ENCODE measurements around the gene MAP3K1. TPM values are rescaled to one million over a fixed set of nuclear protein-coding genes. Genes with fewer than 3 reads are reported as not detected.

The MAP3K1 gene
- total and polyA plus RNA-seq, 5 donors: 2.7 to 9.0 (median 7.9) TPM

GRCh38 chr5:56861893-56862485, 46.6 kb downstream of the MAP3K1 start:
- no peak for DNase-seq
- H3K4me3 ChIP-seq (ENCODE audit: low read length): no peak overlapping the region
- no peaks in the 10 kb centered on the region for H3K27me3 ChIP-seq (ENCODE audit: control insufficient read depth, insufficient read depth)
- 88% methylated on average over 4 of the region's 4 CpGs for WGBS
- H3K4me1 ChIP-seq (ENCODE audit: control insufficient read depth, insufficient read depth, low read length): no peaks in the 10 kb centered on the region
- ATAC-seq: no peak
- intact Hi-C loops (cut with DNase I): no loop called here
- no peak overlapping the region for H3K27ac ChIP-seq (ENCODE audit: low read length)
- H3K9me3 ChIP-seq (ENCODE audit: control insufficient read depth, low read length): no peaks in the 10 kb centered on the region

GRCh38 chr5:56862909-56863308, 47.6 kb downstream of the MAP3K1 start:
- no peak for DNase-seq
- intact Hi-C loops (cut with DNase I): no loop called here
- ATAC-seq: no peak
- Histone ChIP-seq H3K4me1 (ENCODE audit: control insufficient read depth, insufficient read depth, low read length) (no peaks in the 10 kb centered on the region), H3K9me3 (ENCODE audit: control insufficient read depth, low read length) (no peaks in the 10 kb centered on the region), H3K27me3 (ENCODE audit: control insufficient read depth, insufficient read depth) (no peaks in the 10 kb centered on the region), H3K4me3 (ENCODE audit: low read length) (no peak overlapping the region), H3K27ac (ENCODE audit: low read length) (no peak overlapping the region)
- 96% methylated on average over 3 of the region's 3 CpGs for WGBS

GRCh38 chr5:56871777-56872176, 56.4 kb downstream of the MAP3K1 start:
- H3K27me3 ChIP-seq (ENCODE audit: control insufficient read depth, insufficient read depth): no peaks in the 10 kb centered on the region
- WGBS: 84% methylated on average over 2 of the region's 2 CpGs
- H3K4me3 ChIP-seq (ENCODE audit: low read length): no peak overlapping the region
- intact Hi-C loops (cut with DNase I): no loop called here
- ATAC-seq: no peak
- no peak overlapping the region for H3K27ac ChIP-seq (ENCODE audit: low read length)
- H3K4me1 ChIP-seq (ENCODE audit: control insufficient read depth, insufficient read depth, low read length): no peaks in the 10 kb centered on the region
- H3K9me3 ChIP-seq (ENCODE audit: control insufficient read depth, low read length): no peaks in the 10 kb centered on the region
- no peak for DNase-seq

GRCh38 chr5:56873056-56873455, 57.7 kb downstream of the MAP3K1 start:
- WGBS: 57% methylated on average over 3 of the region's 3 CpGs
- no peaks in the 10 kb centered on the region for H3K4me1 ChIP-seq (ENCODE audit: control insufficient read depth, insufficient read depth, low read length)
- no peaks in the 10 kb centered on the region for H3K27me3 ChIP-seq (ENCODE audit: control insufficient read depth, insufficient read depth)
- intact Hi-C loops (cut with DNase I): no loop called here
- no peak overlapping the region for H3K27ac ChIP-seq (ENCODE audit: low read length)
- H3K4me3 ChIP-seq (ENCODE audit: low read length): no peak overlapping the region
- no peaks in the 10 kb centered on the region for H3K9me3 ChIP-seq (ENCODE audit: control insufficient read depth, low read length)
- DNase-seq: no peak
- ATAC-seq: no peak

- H3K9me3 ChIP-seq (ENCODE audit: control insufficient read depth, low read length): no peaks in the 10 kb centered on the region
- ATAC-seq (no peak), DNase-seq (no peak)
- H3K4me3 ChIP-seq (ENCODE audit: low read length): no peak overlapping the region
- H3K4me1 ChIP-seq (ENCODE audit: control insufficient read depth, insufficient read depth, low read length): no peaks in the 10 kb centered on the region
- intact Hi-C loops (cut with DNase I): no loop called here
- no peak overlapping the region for H3K27ac ChIP-seq (ENCODE audit: low read length)
- H3K27me3 ChIP-seq (ENCODE audit: control insufficient read depth, insufficient read depth): no peaks in the 10 kb centered on the region
- 85% methylated on average over 3 of the region's 3 CpGs for WGBS
Measured at GRCh38 chr5:56876327-56876726, 61.0 kb downstream of the MAP3K1 start.

- DNase-seq (no peak), ATAC-seq (no peak)
- Histone ChIP-seq H3K9me3 (ENCODE audit: control insufficient read depth, low read length) (no peaks in the 10 kb centered on the region), H3K4me1 (ENCODE audit: control insufficient read depth, insufficient read depth, low read length) (no peaks in the 10 kb centered on the region), H3K4me3 (ENCODE audit: low read length) (no peak overlapping the region), H3K27ac (ENCODE audit: low read length) (no peak overlapping the region), H3K27me3 (ENCODE audit: control insufficient read depth, insufficient read depth) (no peaks in the 10 kb centered on the region)
- 95% methylated on average over 5 of the region's 5 CpGs for WGBS
- intact Hi-C loops (cut with DNase I): no loop called here
Measured at GRCh38 chr5:56881571-56881970, 66.2 kb downstream of the MAP3K1 start.

GRCh38 chr5:56893251-56893951, 78.1 kb downstream of the MAP3K1 start:
- 94% methylated on average over 5 of the region's 5 CpGs for WGBS
- H3K27me3 ChIP-seq (ENCODE audit: control insufficient read depth, insufficient read depth): no peaks in the 10 kb centered on the region
- DNase-seq: no peak

GRCh38 chr5:56896763-56897162, 81.4 kb downstream of the MAP3K1 start:
- DNase-seq: no peak
- no peak for ATAC-seq
- H3K4me3 ChIP-seq (ENCODE audit: low read length): no peak overlapping the region
- intact Hi-C loops (cut with DNase I): no loop called here
- no peaks in the 10 kb centered on the region for H3K4me1 ChIP-seq (ENCODE audit: control insufficient read depth, insufficient read depth, low read length)
- H3K9me3 ChIP-seq (ENCODE audit: control insufficient read depth, low read length): no peaks in the 10 kb centered on the region
- no peaks in the 10 kb centered on the region for H3K27me3 ChIP-seq (ENCODE audit: control insufficient read depth, insufficient read depth)
- H3K27ac ChIP-seq (ENCODE audit: low read length): no peak overlapping the region
- 96% methylated on average over 4 of the region's 4 CpGs for WGBS

More at GRCh38 chr5:56893251-56893951, 78.1 kb downstream of the MAP3K1 start:
- Histone ChIP-seq H3K4me3 (ENCODE audit: low read length) (no peak overlapping the region), H3K27ac (ENCODE audit: low read length) (no peak overlapping the region), H3K9me3 (ENCODE audit: control insufficient read depth, low read length) (no peaks in the 10 kb centered on the region), H3K4me1 (ENCODE audit: control insufficient read depth, insufficient read depth, low read length) (no peaks in the 10 kb centered on the region)
- intact Hi-C loops (cut with DNase I): no loop called here
- ATAC-seq: no peak

GRCh38 chr5:56898213-56898612, 82.9 kb downstream of the MAP3K1 start:
- 77% methylated on average over 4 of the region's 4 CpGs for WGBS
- ATAC-seq (no peak), DNase-seq (no peak)
- intact Hi-C loops (cut with DNase I): no loop called here
- no peaks in the 10 kb centered on the region for H3K4me1 ChIP-seq (ENCODE audit: control insufficient read depth, insufficient read depth, low read length)
- no peaks in the 10 kb centered on the region for H3K9me3 ChIP-seq (ENCODE audit: control insufficient read depth, low read length)
- no peak overlapping the region for H3K27ac ChIP-seq (ENCODE audit: low read length)
- no peaks in the 10 kb centered on the region for H3K27me3 ChIP-seq (ENCODE audit: control insufficient read depth, insufficient read depth)
- H3K4me3 ChIP-seq (ENCODE audit: low read length): no peak overlapping the region

GRCh38 chr5:56900395-56900794, 85.0 kb downstream of the MAP3K1 start:
- Histone ChIP-seq H3K4me1 (ENCODE audit: control insufficient read depth, insufficient read depth, low read length) (no peaks in the 10 kb centered on the region), H3K27ac (ENCODE audit: low read length) (no peak overlapping the region), H3K27me3 (ENCODE audit: control insufficient read depth, insufficient read depth) (no peaks in the 10 kb centered on the region), H3K4me3 (ENCODE audit: low read length) (no peak overlapping the region), H3K9me3 (ENCODE audit: control insufficient read depth, low read length) (no peaks in the 10 kb centered on the region)
- intact Hi-C loops (cut with DNase I): loop anchor here (2.0 to 10.0 kb wide), 5 partner anchors 237 to 324 kb away; no protein-coding TSS in a partner anchor
- WGBS: 57% methylated on average over 4 of the region's 4 CpGs
- ATAC-seq (no peak), DNase-seq (no peak)

- Histone ChIP-seq H3K9me3 (ENCODE audit: control insufficient read depth, low read length) (no peaks in the 10 kb centered on the region), H3K4me3 (ENCODE audit: low read length) (no peak overlapping the region), H3K27me3 (ENCODE audit: control insufficient read depth, insufficient read depth) (no peaks in the 10 kb centered on the region), H3K4me1 (ENCODE audit: control insufficient read depth, insufficient read depth, low read length) (no peaks in the 10 kb centered on the region), H3K27ac (ENCODE audit: low read length) (no peak overlapping the region)
- DNase-seq (no peak), ATAC-seq (peak in 1 of 2 donors; percentile 47)
- intact Hi-C loops (cut with DNase I): loop anchor here (2.0 to 10.0 kb wide), 5 partner anchors 236 to 324 kb away; no protein-coding TSS in a partner anchor
- WGBS: 35% methylated on average over 3 of the region's 3 CpGs
Measured at GRCh38 chr5:56900858-56901578, 85.7 kb downstream of the MAP3K1 start.

Measured in right cardiac atrium (tissue), 5 donors.